Caco-2 (cell line): ENCODE results near the gene MROH2A. TPM values are rescaled to one million over a fixed set of nuclear protein-coding genes. Genes with fewer than 3 reads are reported as not detected.

Experiments
- BruUV-seq: library from RNA; stranded (reverse); fragments of 400-500 nt; replicated peaks from 2 replicates; lab custom pipeline; 2021; lab: Mats Ljungman, UMichigan
- CTCF ChIA-PET: fragments of 300-600 bp; sonication (Branson Sonifier 250); formaldehyde crosslinking; loops from one replicate; lab custom pipeline; 2022; ENCODE audit warnings: antibody characterized with exemption; lab: Charles Lee
- POLR2A ChIA-PET: fragments of 300-600 bp; sonication (Branson Sonifier 250); formaldehyde crosslinking; loops from one replicate; lab custom pipeline; 2022; ENCODE audit warnings: antibody characterized with exemption; lab: Charles Lee
- DNase-seq, 2 experiments: peaks; one replicate each; pipeline versions ENCODE4 v3.0.0 to v3.0.0-alpha.2; 2020 to 2022
- H3K27me3 ChIP-seq: replicated peaks from 2 replicates; pipeline ENCODE4 v1.6.0; 2011; ENCODE audit warnings: low read length; ENCODE audit not compliant: control insufficient read depth, insufficient read depth
- H3K36me3 ChIP-seq: 2 replicates; pipeline ENCODE4 v1.5.1; 2011; ENCODE audit warnings: low read length; ENCODE audit not compliant: control insufficient read depth, insufficient read depth
- H3K4me1 ChIP-seq: fragments of 250-450 bp; sonication (Bioruptor Pico); 2 replicates; pipeline ENCODE4 v1.5.1; 2020; ENCODE audit warnings: mild to moderate bottlenecking
- H3K4me3 ChIP-seq: 2 replicates; pipeline ENCODE4 v1.5.1; 2011; ENCODE audit warnings: low read depth, mild to moderate bottlenecking, control low read depth, low read length
- H3K9me3 ChIP-seq: fragments of 250-450 bp; sonication (Bioruptor Pico); 2 replicates; pipeline ENCODE4 v1.5.1; 2020; ENCODE audit warnings: mild to moderate bottlenecking, moderate library complexity
- H3K27ac Mint-ChIP-seq: one replicate; pipeline ENCODE4 v1.8.0; 2022; ENCODE audit warnings: mixed read lengths; ENCODE audit not compliant: unreplicated experiment
- H3K27me3 Mint-ChIP-seq: one replicate; pipeline ENCODE4 v1.8.0; 2022; ENCODE audit warnings: mixed read lengths; ENCODE audit not compliant: insufficient read depth, unreplicated experiment
- H3K36me3 Mint-ChIP-seq: one replicate; pipeline ENCODE4 v1.8.0; 2022; ENCODE audit warnings: mild to moderate bottlenecking, mixed read lengths; ENCODE audit not compliant: insufficient read depth, unreplicated experiment
- H3K4me1 Mint-ChIP-seq: one replicate; pipeline ENCODE4 v1.8.0; 2022; ENCODE audit warnings: low read depth, mixed read lengths; ENCODE audit not compliant: unreplicated experiment
- H3K4me3 Mint-ChIP-seq: one replicate; pipeline ENCODE4 v1.8.0; 2022; ENCODE audit warnings: mild to moderate bottlenecking, moderate library complexity, mixed read lengths; ENCODE audit not compliant: unreplicated experiment
- H3K9me3 Mint-ChIP-seq: one replicate; pipeline ENCODE4 v1.8.0; 2022; ENCODE audit warnings: mixed read lengths; ENCODE audit not compliant: unreplicated experiment
- CTCF ChIP-seq, 2 experiments: fragments of 200-600 bp in 1 of 2; IDR thresholded peaks; 1 replicate in 1 of 2; 2 replicates in 1 of 2; pipeline versions ENCODE4 v1.5.1 to v1.8.0; 2011 to 2022; ENCODE audit warnings: antibody characterized with exemption in 1 of 2, control low read depth in 1 of 2, inconsistent platforms in 1 of 2, low read depth in 1 of 2, low read length in 1 of 2, mild to moderate bottlenecking in 1 of 2, moderate library complexity in 1 of 2; ENCODE audit not compliant: insufficient read depth in 1 of 2, severe bottlenecking in 1 of 2, unreplicated experiment in 1 of 2
- intact Hi-C: fragments of 100-400 bp; cut with micrococcal nuclease; formaldehyde crosslinking; loops from one replicate; pipeline ENCODE4 v1.10.0; 2022; ENCODE audit not compliant: unreplicated experiment
- total RNA-seq: library from RNA; stranded (reverse); gene quantifications from 2 replicates; pipeline ENCODE4 v1.2.3, GENCODE V29; 2022

MROH2A gene
- total RNA-seq, 1 experiment from 2014 or later, result not detected

- no peak for TF ChIP-seq CTCF (IDR thresholded peaks at IDR 0.05; ENCODE audit: insufficient read depth in 1 of 2, low read depth in 1 of 2, low read length in 1 of 2, severe bottlenecking in 1 of 2, unreplicated experiment in 1 of 2)
- POLR2A ChIA-PET, result no interaction called here
- Mint-ChIP-seq H3K4me1 (no peaks in the 10 kb centered on the region), H3K27ac (no peak overlapping the region), H3K27me3 (no peaks in the 10 kb centered on the region), H3K4me3 (no peak overlapping the region), H3K36me3 (no peaks in the 10 kb centered on the region), H3K9me3 (no peaks in the 10 kb centered on the region)
- no peak for DNase-seq
- H3K27me3 ChIP-seq, result no peaks in the 10 kb centered on the region
- CTCF ChIA-PET, result interaction anchor here (0.6 kb wide), 1 partner anchor 638 kb away, joined by 3 read pairs; no protein-coding TSS in a partner anchor
- no TSS peak for BruUV-seq
- no peak overlapping the region for H3K4me3 ChIP-seq
- no peaks in the 10 kb centered on the region for H3K4me1 ChIP-seq
- no peaks in the 10 kb centered on the region for H3K36me3 ChIP-seq
- intact Hi-C loops, result loop anchor here (1.0 kb wide), 1 partner anchor 19 kb away; no protein-coding TSS in a partner anchor
- H3K9me3 ChIP-seq, result no peaks in the 10 kb centered on the region
Measured at GRCh38 chr2:233822781-233823730, 44.9 kb downstream of the MROH2A start.

GRCh38 chr2:233823731-233824121 lies 45.6 kb downstream of the MROH2A start:
- ChIA-PET CTCF (no interaction called here), POLR2A (no interaction called here)
- H3K27ac Mint-ChIP-seq, result no peak overlapping the region

GRCh38 chr2:233824373-233824772 lies 46.2 kb downstream of the MROH2A start:
- no peak for DNase-seq
- Histone ChIP-seq H3K4me1 (no peaks in the 10 kb centered on the region), H3K36me3 (no peaks in the 10 kb centered on the region), H3K9me3 (no peaks in the 10 kb centered on the region), H3K4me3 (no peak overlapping the region), H3K27me3 (no peaks in the 10 kb centered on the region)
- Mint-ChIP-seq H3K4me1 (no peaks in the 10 kb centered on the region), H3K4me3 (no peak overlapping the region), H3K27ac (no peak overlapping the region), H3K9me3 (no peaks in the 10 kb centered on the region), H3K27me3 (no peaks in the 10 kb centered on the region), H3K36me3 (no peaks in the 10 kb centered on the region)
- ChIA-PET CTCF (no interaction called here), POLR2A (no interaction called here)
- BruUV-seq, result no TSS peak
- no peak for TF ChIP-seq CTCF (IDR thresholded peaks at IDR 0.05; ENCODE audit: insufficient read depth in 1 of 2, low read depth in 1 of 2, low read length in 1 of 2, severe bottlenecking in 1 of 2, unreplicated experiment in 1 of 2)
- intact Hi-C loops, result no loop called here

More at GRCh38 chr2:233823731-233824121, 45.6 kb downstream of the MROH2A start:
- Mint-ChIP-seq H3K4me3 (no peak overlapping the region), H3K9me3 (no peaks in the 10 kb centered on the region), H3K4me1 (no peaks in the 10 kb centered on the region), H3K36me3 (no peaks in the 10 kb centered on the region), H3K27me3 (no peaks in the 10 kb centered on the region)
- no peaks in the 10 kb centered on the region for H3K36me3 ChIP-seq
- H3K9me3 ChIP-seq, result no peaks in the 10 kb centered on the region
- H3K27me3 ChIP-seq, result no peaks in the 10 kb centered on the region
- intact Hi-C loops, result loop anchor here (1.0 kb wide), 1 partner anchor 19 kb away; no protein-coding TSS in a partner anchor
- no peak for DNase-seq
- no peak for TF ChIP-seq CTCF (IDR thresholded peaks at IDR 0.05; ENCODE audit: insufficient read depth in 1 of 2, low read depth in 1 of 2, low read length in 1 of 2, severe bottlenecking in 1 of 2, unreplicated experiment in 1 of 2)
- no peak overlapping the region for H3K4me3 ChIP-seq
- no TSS peak for BruUV-seq
- H3K4me1 ChIP-seq, result no peaks in the 10 kb centered on the region
